CD4-positive, alpha-beta T cell treated with Interleukin-2 at 100 ng/mL for 4 hours (primary cell): ENCODE measurements around the gene TYR.
"Not testable (repeated sequence)": the region's sequence is repeated elsewhere in the genome, so short reads cannot be mapped to it uniquely, and the experiment has no call there.

Experiments used
- DNase-seq: peaks from one replicate; pipeline ENCODE4 v3.0.0-alpha.2; 2020; ENCODE audit warnings: low spot score

Gene TYR

DNA sequence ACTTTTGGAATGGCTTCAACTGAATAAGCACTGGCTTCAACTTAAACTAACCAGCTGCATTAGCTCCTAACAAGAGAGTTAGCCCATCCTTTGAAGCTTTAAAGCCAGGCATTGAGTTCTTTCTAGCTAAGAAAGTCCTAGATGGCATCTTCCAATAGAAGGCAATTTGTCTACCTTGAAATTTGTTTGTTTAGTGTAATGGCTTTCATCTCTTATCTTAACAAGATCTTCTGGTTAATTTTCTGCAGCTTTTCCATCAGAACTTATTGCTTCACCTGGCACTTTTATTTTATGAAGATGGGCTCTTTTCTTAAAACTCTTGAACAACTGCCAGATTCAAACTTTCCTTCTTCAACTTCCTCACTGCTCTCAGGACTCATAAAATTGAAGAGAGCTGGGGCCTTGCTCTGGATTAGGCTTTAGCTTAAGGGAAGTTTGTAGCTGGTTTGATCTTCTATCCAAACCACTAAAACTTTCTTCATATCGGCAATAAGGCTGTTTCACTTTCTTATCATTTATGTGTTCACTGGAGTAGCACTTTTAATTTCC lies 94.9 kb downstream of the TYR start:
- DNase-seq, result not testable (repeated sequence)

GRCh38 chr11:89273220-89273619 lies 95.5 kb downstream of the TYR start:
- not testable (repeated sequence) for DNase-seq

DNA sequence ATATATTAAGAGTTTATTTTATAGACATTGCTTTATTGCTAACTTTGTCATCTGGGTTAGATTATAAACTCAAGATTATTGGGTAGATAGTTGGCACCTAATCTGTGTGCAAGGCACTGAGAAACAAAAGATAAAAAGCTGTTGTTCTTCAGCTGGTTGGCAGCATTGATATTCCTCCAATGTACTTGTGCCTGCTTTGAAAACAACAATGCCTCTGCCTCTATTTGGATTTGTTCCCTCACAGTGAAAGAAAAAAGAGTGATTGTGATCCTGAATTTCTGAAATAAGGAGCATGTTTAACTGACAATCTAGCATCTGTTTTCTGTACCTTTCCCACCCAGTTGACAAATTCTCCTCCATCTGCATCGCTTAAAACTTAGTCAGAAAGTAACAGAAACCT lies 98.3 kb downstream of the TYR start:
- no peak for DNase-seq

DNA sequence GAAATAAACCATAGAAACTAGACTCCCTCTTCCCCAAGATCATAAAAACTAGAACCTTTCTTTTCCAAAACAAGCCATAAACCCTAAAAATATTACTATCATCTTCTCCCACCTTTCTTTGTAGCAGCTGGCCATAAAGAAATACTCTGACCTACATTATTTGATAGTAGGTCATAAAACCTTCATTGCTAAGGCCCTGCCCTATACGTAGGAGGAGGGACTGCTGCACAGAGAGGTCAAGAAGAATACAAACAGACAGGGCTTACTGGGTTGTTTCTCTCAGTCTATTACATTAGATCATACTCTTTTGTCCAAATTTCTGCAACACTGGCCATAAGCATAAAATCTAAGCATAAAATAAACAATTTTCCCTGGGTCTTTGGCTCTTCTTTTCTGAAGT lies 101.5 kb downstream of the TYR start:
- no peak for DNase-seq

GRCh38 chr11:89281032-89281677 lies 103.5 kb downstream of the TYR start:
- not testable (repeated sequence) for DNase-seq

DNA sequence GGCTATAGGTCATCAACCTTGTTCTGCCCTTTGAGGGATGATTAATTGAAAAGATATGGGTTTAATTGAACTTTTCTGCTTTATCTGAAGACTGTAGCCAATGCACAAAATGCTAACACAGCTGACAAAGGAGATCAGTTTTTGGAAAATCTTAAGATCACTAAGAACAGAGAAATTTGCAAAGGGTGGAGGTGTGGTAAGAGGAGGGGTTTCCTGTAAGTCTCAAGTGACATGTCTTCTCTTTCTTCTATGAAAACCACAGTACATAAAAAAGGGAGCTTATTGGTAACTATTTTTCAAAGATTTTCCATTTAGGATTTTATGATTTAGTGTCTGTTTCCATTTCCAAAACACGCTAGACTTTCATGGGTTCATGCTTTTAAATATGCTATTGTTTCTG lies 108.9 kb downstream of the TYR start:
- DNase-seq, result not testable (repeated sequence)

DNA sequence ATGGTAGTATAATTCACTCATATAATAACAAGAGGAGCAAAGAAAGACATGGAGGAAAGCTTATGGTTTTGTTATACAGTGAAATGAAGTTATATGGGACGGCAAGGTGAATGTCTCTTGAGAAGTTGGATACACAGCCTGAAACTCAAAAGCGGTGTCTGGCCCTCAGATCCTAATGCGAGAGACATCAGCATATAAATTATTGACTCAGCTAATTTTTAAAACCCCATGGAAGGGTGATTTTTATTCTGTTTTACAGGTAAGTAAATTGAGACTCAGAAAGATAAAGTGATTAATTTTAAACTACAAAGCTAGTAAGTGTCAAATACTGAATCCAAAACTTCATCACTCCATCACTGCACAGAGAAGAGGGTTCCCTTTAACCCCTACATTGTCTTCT lies 110.3 kb downstream of the TYR start:
- not testable (repeated sequence) for DNase-seq

GRCh38 chr11:89293965-89294679 lies 116.4 kb downstream of the TYR start:
- DNase-seq, result no peak

GRCh38 chr11:89295023-89295422 lies 117.3 kb downstream of the TYR start:
- DNase-seq, result not testable (repeated sequence)

DNA sequence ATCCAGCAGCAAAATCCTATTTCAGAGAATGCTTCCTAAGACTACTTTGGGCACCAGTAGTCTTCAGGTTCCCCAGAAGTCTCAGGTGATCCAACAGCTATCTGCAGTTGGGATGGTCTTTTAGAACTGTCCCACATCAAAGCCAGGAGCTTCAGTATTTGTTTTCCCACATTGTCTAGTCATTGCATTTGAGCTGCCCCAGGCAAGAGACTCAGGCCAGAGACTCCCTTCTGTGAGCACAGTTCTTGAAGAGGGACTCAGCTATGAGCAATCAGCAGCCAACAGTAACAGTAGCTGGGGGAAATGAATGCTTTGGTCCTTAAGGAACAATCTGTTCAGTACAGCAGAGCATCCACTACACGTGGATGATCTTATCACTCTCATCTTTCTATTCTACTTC lies 125.4 kb downstream of the TYR start:
- not testable (repeated sequence) for DNase-seq

- not testable (repeated sequence) for DNase-seq
These were observed 130.6 kb downstream of the TYR start for GRCh38 chr11:89308272-89308671.

GRCh38 chr11:89309321-89309985 lies 131.8 kb downstream of the TYR start:
- DNase-seq, result not testable (repeated sequence)

GRCh38 chr11:89310607-89311006 lies 132.9 kb downstream of the TYR start:
- DNase-seq, result not testable (repeated sequence)

GRCh38 chr11:89321401-89321800 lies 143.7 kb downstream of the TYR start:
- DNase-seq, result no peak

GRCh38 chr11:89327885-89328284 lies 150.2 kb downstream of the TYR start:
- no peak for DNase-seq

DNA sequence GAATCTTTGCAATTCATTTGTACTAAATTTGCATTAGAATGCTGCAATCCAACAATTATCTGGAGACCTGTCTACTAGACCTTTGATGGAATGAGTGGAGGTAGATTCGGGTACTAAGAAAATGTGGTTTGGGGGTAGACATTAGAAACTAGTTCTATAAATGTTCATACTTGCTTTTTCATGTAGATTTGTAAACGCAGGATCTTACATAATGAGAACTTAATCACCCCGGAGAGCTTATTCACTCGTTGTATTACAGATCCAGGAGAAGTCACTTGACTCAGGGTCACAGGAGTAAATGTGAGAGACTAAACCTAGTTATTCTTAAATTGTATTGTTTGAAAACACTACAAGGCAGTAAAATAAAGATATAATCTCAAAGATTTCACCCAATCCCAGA lies 154.3 kb downstream of the TYR start:
- DNase-seq, result not testable (repeated sequence)

- DNase-seq, result not testable (repeated sequence)
These were observed 156.0 kb downstream of the TYR start for GRCh38 chr11:89333704-89334103.

GRCh38 chr11:89337100-89337650 lies 159.5 kb downstream of the TYR start:
- DNase-seq, result not testable (repeated sequence)

GRCh38 chr11:89338073-89338472 lies 160.4 kb downstream of the TYR start:
- DNase-seq, result not testable (repeated sequence)

- DNase-seq, result not testable (repeated sequence)
These were observed 162.8 kb downstream of the TYR start for GRCh38 chr11:89340450-89340849.

DNA sequence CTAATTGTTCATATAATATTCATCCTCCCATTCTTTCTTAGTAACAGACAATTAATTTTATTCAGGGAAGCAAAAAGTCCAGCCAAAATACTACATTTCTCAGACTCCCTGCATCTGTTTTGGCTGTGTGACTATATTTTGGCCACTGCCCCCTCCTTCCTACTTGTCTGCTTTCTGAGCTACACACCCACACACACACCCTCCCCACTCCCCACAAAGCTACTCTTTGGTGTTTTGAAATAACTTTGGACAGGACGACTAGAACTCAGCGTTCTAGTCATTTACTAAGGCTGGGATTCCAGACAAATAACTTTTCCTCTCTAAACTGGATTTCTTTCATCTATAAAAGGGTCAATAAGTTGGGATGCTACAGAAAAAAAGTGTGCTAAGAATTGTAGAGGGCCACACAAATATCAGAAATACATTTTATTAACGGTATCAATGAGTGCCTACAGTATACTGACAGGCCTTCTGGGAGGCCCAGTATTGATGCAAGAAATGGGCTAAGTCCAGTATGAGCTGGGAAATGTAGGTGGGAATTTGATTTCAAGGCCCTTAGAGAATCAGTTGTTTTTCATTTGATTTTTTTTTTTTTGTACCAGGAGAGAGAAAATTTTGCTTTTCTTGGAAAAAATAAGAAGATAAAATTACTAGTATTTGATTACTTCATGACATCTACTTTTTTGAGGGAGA lies 165.4 kb downstream of the TYR start:
- not testable (repeated sequence) for DNase-seq
